Stimulated activated CD4-positive, alpha-beta T cell treated with anti-CD3 and anti-CD28 coated beads, Interleukin-2, amount 100 ng/mL, for 48 hours (primary cell): ENCODE measurements around the gene PODXL2.

ENCODE experiments used
- DNase-seq, 2 donors: peaks; one replicate each; pipeline ENCODE4 v3.0.0-alpha.2; 2020

PODXL2 gene, protein sequence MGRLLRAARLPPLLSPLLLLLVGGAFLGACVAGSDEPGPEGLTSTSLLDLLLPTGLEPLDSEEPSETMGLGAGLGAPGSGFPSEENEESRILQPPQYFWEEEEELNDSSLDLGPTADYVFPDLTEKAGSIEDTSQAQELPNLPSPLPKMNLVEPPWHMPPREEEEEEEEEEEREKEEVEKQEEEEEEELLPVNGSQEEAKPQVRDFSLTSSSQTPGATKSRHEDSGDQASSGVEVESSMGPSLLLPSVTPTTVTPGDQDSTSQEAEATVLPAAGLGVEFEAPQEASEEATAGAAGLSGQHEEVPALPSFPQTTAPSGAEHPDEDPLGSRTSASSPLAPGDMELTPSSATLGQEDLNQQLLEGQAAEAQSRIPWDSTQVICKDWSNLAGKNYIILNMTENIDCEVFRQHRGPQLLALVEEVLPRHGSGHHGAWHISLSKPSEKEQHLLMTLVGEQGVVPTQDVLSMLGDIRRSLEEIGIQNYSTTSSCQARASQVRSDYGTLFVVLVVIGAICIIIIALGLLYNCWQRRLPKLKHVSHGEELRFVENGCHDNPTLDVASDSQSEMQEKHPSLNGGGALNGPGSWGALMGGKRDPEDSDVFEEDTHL

GRCh38 chr3:127628788-127629466 lies at the start of gene PODXL2:
Gene PODXL2 (plus strand): TSS chr3:127629185. CDS start chr3:127629220, 35 bp downstream.
- peak in 1 of 2 donors; percentile 25 for DNase-seq

DNA sequence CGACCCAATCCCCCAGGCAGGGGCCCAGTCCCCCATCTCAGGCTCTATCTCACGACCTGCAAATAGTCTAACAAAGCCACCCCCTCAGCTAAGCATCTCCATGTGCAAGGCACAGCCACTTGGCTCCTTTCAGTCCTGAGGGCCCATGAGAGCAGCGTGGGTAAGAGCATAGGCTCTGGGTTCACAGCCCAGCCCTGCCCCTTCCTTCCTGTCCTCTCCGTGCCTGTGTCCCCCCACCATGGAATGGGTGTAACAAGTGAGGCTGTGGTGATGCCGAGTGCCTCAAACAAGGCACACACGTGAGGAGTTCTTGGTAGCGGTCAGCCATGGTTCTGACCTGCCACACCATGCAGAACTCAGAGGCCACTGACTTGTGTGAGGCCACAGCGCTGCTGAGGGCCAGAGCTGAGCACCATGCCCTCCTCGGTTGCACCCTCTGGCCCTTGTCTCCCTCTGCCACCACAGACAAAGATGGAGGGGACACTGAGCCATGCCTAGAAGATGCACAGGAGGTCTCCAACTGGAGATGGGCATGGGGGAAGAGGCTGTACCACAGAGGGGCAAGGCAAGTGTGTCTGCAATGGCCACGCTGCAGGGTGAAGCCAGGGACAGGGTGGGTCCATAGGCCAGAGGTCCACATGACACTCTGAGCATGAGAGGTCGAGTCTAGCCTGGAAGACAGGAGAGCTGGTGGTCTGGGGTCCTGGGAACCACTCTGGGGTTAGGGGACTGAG lies 48.5 kb upstream of the PODXL2 start:
- DNase-seq = no peak

DNA sequence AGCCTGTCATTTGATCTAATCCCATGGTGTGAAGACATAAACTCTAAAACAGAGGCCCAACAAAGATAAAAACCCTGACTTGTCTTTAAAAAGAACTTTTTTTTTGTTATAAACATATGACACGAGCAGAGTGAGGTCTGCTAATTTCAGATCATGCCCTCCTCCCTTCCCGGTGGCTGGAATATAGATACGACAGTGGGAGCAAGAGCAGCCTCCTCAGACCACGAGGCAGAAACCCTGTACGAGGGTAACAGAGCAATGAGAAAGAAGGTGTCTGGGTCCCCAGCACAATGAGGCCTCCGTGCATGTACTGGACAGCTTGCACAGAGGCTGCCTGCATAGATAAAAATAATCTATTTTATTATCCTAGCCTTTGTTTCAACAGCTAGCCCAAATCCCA lies 44.3 kb upstream of the PODXL2 start:
- no peak for DNase-seq

DNA sequence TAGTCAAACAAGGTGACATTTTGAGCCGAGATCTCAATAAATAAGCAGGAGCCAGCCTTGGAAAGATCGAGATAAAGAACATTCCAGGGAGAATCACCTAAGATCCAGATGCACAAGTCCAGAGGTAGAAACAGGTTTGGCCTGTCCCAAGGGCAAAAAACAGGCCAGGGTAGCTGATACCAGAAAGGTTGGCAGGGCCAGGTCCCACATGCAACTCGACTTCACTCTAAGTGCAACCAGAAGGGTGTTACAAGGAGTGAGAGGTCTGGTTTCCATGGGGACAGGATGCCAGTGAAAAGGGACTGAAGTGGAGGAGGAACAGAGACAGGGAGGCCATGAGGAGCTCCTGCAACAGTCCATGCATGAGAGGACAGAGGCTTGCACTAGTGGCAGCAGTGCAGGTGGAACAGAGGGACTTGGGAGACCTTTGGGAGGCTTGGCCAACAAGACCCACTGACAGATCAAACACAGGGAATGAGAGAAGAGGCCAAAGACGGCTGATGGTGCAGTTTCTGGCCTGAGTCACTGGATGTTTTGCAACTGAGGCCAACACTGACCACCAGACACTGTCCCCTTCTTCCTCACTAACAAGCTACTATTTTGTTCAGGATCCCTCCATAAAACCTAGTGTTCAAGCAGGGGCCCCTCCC lies 43.7 kb upstream of the PODXL2 start:
- DNase-seq = no peak

GRCh38 chr3:127585813-127586413 lies 43.1 kb upstream of the PODXL2 start:
- no peak for DNase-seq

DNA sequence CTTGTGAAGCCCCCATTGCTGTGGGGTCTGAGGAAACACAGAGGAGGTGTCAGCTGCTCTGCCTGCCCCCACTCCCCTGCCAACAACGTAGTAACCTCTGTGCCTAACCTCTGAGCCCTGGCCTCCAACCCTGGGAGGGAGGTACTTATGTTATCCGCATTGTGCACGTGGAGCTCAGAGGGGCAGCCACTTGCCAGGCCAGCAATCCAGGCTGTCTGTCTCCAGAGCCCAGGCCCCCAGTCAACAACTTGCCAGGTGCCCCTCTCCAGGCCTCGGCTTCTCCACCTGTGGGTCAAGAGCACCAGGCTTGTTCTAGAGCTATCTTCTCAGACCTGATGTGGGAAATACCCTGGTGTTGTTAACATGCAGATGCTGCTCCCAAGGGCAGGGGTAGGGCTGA lies 41.1 kb upstream of the PODXL2 start:
- DNase-seq = no peak

GRCh38 chr3:127588806-127589577 lies 40.0 kb upstream of the PODXL2 start:
- peak; percentile 13 to 18 for DNase-seq

DNA sequence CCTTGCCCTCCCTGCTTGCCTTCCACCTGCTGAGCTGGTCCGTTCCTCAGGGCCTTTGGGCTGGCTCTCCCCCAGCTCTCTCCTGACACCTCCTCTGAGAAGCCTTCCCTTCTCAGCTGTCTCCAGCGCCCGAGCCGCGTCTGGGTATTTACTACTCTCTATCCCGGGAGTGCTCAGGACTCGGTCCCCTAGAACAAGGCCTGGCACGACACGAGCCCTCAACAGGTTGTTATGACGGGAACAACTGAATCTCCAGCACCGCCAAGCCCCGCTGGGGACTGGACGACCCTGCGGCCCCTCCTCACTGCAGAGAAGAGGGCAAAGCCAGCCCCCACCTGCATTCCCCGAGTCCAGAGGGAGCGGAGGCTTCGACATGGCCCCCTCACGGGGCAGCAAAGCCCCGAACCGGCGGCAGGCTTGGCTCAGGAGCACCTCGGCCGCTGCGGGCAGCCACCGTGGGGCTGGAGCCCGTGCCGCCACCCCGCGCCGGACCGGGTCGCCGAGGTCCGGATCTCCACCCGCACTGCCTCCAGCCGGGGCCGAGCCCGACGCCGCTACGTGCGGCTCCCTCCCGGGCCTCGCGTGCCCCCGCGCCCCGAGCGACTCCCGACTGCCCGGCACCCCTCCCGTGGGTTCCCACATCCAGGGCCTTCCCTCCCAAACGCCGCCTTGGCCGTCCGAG lies 39.2 kb upstream of the PODXL2 start:
- DNase-seq = peak in 1 of 2 donors; percentile 18

- peak; percentile 28 to 32 for DNase-seq
These were observed 38.7 kb upstream of the PODXL2 start for GRCh38 chr3:127590282-127590592.

GRCh38 chr3:127590593-127591465 lies 38.2 kb upstream of the PODXL2 start, which contains the start of gene TPRA1:
Gene TPRA1 (minus strand): TSS chr3:127590733. CDS start chr3:127580146, 10,587 bp downstream.
- DNase-seq = peak; percentile 60 to 68

DNA sequence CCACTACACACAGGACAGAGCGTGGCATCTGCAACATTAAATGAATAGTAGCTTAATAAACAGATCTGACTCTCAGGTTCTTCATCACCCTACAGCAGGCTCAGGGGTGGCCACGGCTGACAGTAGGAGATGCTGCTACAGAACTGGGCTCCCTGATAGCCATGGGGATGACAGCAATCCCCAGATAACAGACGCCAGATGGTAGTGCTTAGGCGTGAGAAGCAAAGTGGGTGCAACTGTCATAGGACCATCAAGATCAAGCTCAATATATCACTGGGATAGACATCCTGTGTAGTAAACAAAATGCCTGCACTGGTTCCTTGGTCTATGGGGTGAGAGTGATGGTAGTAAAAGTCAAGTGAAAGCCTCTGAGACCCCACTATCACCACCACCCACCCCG lies 35.8 kb upstream of the PODXL2 start:
- no peak for DNase-seq

GRCh38 chr3:127595303-127595702 lies 33.7 kb upstream of the PODXL2 start:
- DNase-seq = no peak

- DNase-seq = no peak
These were observed 31.8 kb upstream of the PODXL2 start for GRCh38 chr3:127597020-127597771.

- DNase-seq = no peak
These were observed 30.0 kb upstream of the PODXL2 start for GRCh38 chr3:127598841-127599570.

GRCh38 chr3:127600749-127601456 lies 28.1 kb upstream of the PODXL2 start:
- no peak for DNase-seq

DNA sequence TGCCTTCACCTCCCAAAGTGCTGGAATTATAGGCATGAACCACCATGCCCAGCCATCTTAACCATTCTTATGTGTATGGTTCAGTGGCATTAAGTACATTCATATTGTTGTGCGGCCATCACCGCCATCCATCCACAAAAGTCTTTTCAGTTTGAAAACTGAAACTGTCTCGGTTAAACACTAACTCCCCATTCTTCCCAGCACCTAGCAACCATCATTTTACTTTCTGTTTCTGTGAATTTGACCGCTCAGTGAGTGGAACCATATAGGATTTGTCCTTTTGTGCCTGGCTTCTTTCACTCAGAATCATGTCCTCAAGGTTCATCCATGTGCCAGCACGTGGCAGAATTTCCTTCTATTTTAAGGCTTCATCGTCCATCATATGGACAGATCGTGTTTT lies 24.9 kb upstream of the PODXL2 start:
- DNase-seq = no peak

GRCh38 chr3:127604546-127605165 lies 24.3 kb upstream of the PODXL2 start:
- no peak for DNase-seq
